T-cell (primary cell): ENCODE data around the gene UVRAG. TPM values are rescaled to one million over a fixed set of nuclear protein-coding genes. Genes with fewer than 3 reads are reported as not detected.
A peak's percentile ranks its signal among the peaks of the same experiment; 100 is the strongest.

Experiments used
- ATAC-seq, 4 experiments: fragments of 200-7000 bp in 3 of 4; fragments of 150-1000 bp in 1 of 4; cut with Tn5 transposase; replicated peaks in 1 of 4; 1 replicate in 3 of 4; 2 replicates in 1 of 4; pipeline ENCODE4 v1.10.0; 2021; ENCODE audit warnings: moderate library complexity in 3 of 4, mild to moderate bottlenecking in 2 of 4, moderate number of reproducible peaks in 1 of 4
- CTCF ChIA-PET, 2 donors: fragments of 300-600 bp; sonication (Branson Sonifier 250); formaldehyde crosslinking; loops; one replicate each; lab custom pipeline; 2022; ENCODE audit warnings: antibody characterized with exemption in 2 of 2; lab: Charles Lee
- POLR2A ChIA-PET, 2 donors: fragments of 300-600 bp; sonication (Branson Sonifier 250); formaldehyde crosslinking; loops; one replicate each; lab custom pipeline; 2022; ENCODE audit warnings: antibody characterized with exemption in 2 of 2; lab: Charles Lee
- DNase-seq, 35 experiments: peaks; one replicate each; pipeline versions ENCODE4 v3.0.0 to v3.0.0-alpha.2; 2013 to 2023
- H3K27ac ChIP-seq: one replicate; pipeline ENCODE4 v1.5.1; 2013; ENCODE audit warnings: low read length
- H3K27me3 ChIP-seq, 2 experiments: replicated peaks in 1 of 2; 1 replicate in 1 of 2; 2 replicates in 1 of 2; pipeline versions ENCODE4 v1.6.1 to v1.7.0; 2013; ENCODE audit warnings: low read length in 1 of 2, mixed read lengths in 1 of 2; ENCODE audit not compliant: control insufficient read depth in 2 of 2, insufficient read depth in 2 of 2; ENCODE audit errors: extremely low read depth in 1 of 2
- H3K36me3 ChIP-seq, 2 donors: 1 replicate in 1 of 2; 2 replicates in 1 of 2; pipeline versions ENCODE4 v1.6.1 to v1.7.0; 2013; ENCODE audit warnings: low read length in 1 of 2; ENCODE audit not compliant: control insufficient read depth in 2 of 2, insufficient read depth in 1 of 2; ENCODE audit errors: extremely low read depth in 1 of 2
- H3K4me1 ChIP-seq, 2 experiments: 1 replicate in 1 of 2; 2 replicates in 1 of 2; pipeline versions ENCODE4 v1.6.1 to v1.7.0; 2013; ENCODE audit warnings: low read length in 2 of 2, mixed read lengths in 1 of 2; ENCODE audit not compliant: insufficient read depth in 2 of 2, control insufficient read depth in 1 of 2; ENCODE audit errors: extremely low read depth in 1 of 2
- H3K4me3 ChIP-seq, 2 donors: 1 replicate in 1 of 2; 2 replicates in 1 of 2; pipeline versions ENCODE4 v1.5.1 to v1.7.0; 2013; ENCODE audit warnings: mild to moderate bottlenecking in 2 of 2, low read length in 1 of 2, moderate library complexity in 1 of 2; ENCODE audit not compliant: control insufficient read depth in 1 of 2; ENCODE audit errors: extremely low read depth in 1 of 2
- H3K9me3 ChIP-seq: 2 replicates; pipeline ENCODE4 v1.7.0; 2013
- H3K27ac Mint-ChIP-seq, 2 donors: one replicate each; pipeline ENCODE4 v1.8.0; 2020 to 2021; ENCODE audit warnings: mild to moderate bottlenecking in 2 of 2, mixed read lengths in 2 of 2
- H3K27me3 Mint-ChIP-seq, 2 donors: one replicate each; pipeline ENCODE4 v1.8.0; 2021 to 2022; ENCODE audit warnings: mixed read lengths in 2 of 2
- H3K36me3 Mint-ChIP-seq: one replicate; pipeline ENCODE4 v1.8.0; 2021; ENCODE audit warnings: mixed read lengths
- H3K4me1 Mint-ChIP-seq, 3 donors: one replicate each; pipeline ENCODE4 v1.8.0; 2020 to 2022; ENCODE audit warnings: mixed read lengths in 3 of 3, mild to moderate bottlenecking in 1 of 3
- H3K4me3 Mint-ChIP-seq, 3 donors: one replicate each; pipeline ENCODE4 v1.8.0; 2020 to 2022; ENCODE audit warnings: mild to moderate bottlenecking in 3 of 3, mixed read lengths in 3 of 3, moderate library complexity in 3 of 3
- H3K9me3 Mint-ChIP-seq, 3 donors: one replicate each; pipeline ENCODE4 v1.8.0; 2020 to 2022; ENCODE audit warnings: mixed read lengths in 3 of 3
- WGBS: methylation state at CpG from one replicate; pipeline ENCODE4 v1.1.5; 2013; ENCODE audit warnings: missing lambda C conversion rate; ENCODE audit not compliant: insufficient coverage; 5-methylcytosine and 5-hydroxymethylcytosine counted together
- total RNA-seq, 35 experiments: library from RNA in 6 of 35; stranded (reverse) in 6 of 35; fragments of 120-200 nt in 1 of 35; gene quantifications; one replicate each; pipeline versions ENCODE4 v1.2.1 to v1.2.4 and lab custom pipeline; 2013 to 2026

The UVRAG gene
- total RNA-seq, 5 donors from 2014 or later (not counting 1 experiment from before 2014, with no cell fraction given), result 22.4 to 32.8 (median 27.6) TPM

GRCh38 chr11:75776546-75776945 is 38.5 kb upstream of the UVRAG start:
- H3K4me3 ChIP-seq, result no peak overlapping the region
- Mint-ChIP-seq H3K9me3 (no peaks in the 10 kb centered on the region), H3K36me3 (no peaks in the 10 kb centered on the region), H3K4me1 (peaks cover 0 to 17% (median 6%) of the 10 kb centered on the region in 3 donors), H3K27ac (no peak overlapping the region), H3K27me3 (no peaks in the 10 kb centered on the region), H3K4me3 (no peak overlapping the region)
- no peak overlapping the region for H3K27ac ChIP-seq
- ATAC-seq, result no peak
- no peaks in the 10 kb centered on the region for H3K36me3 ChIP-seq
- WGBS, result 97% methylated on average over 3 of the region's 4 CpGs
- H3K4me1 ChIP-seq, result peaks cover 0 to 8% of the 10 kb centered on the region in 2 experiments
- no peaks in the 10 kb centered on the region for H3K9me3 ChIP-seq
- no peak for DNase-seq
- ChIA-PET CTCF (no interaction called here), POLR2A (no interaction called here)
- no peaks in the 10 kb centered on the region for H3K27me3 ChIP-seq

- H3K27ac Mint-ChIP-seq, result no peak overlapping the region
- Histone ChIP-seq H3K36me3 (no peaks in the 10 kb centered on the region), H3K4me3 (no peak overlapping the region), H3K4me1 (peaks cover 0 to 8% of the 10 kb centered on the region in 2 experiments), H3K9me3 (no peaks in the 10 kb centered on the region), H3K27ac (no peak overlapping the region), H3K27me3 (no peaks in the 10 kb centered on the region)
- ChIA-PET CTCF (interaction anchor here in 1 of 2 donors (0.5 kb wide), 1 partner anchor 47 kb away, joined by 5 read pairs; no protein-coding TSS in a partner anchor), POLR2A (no interaction called here)
- no peak overlapping the region for H3K4me3 Mint-ChIP-seq
- peaks cover 0 to 17% (median 6%) of the 10 kb centered on the region in 3 donors for H3K4me1 Mint-ChIP-seq
- DNase-seq, result no peak
- H3K36me3 Mint-ChIP-seq, result no peaks in the 10 kb centered on the region
- no peaks in the 10 kb centered on the region for H3K9me3 Mint-ChIP-seq
- ATAC-seq, result peak in 1 of 4 experiments; percentile 41
- 65% methylated on average over 9 of the region's 13 CpGs for WGBS
- no peaks in the 10 kb centered on the region for H3K27me3 Mint-ChIP-seq
These were observed 37.4 kb upstream of the UVRAG start for GRCh38 chr11:75777461-75778110.

- Histone ChIP-seq H3K4me1 (peaks cover 0 to 8% of the 10 kb centered on the region in 2 experiments), H3K4me3 (no peak overlapping the region), H3K9me3 (no peaks in the 10 kb centered on the region), H3K27ac (no peak overlapping the region), H3K36me3 (no peaks in the 10 kb centered on the region), H3K27me3 (no peaks in the 10 kb centered on the region)
- H3K4me3 Mint-ChIP-seq, result no peak overlapping the region
- no peaks in the 10 kb centered on the region for H3K9me3 Mint-ChIP-seq
- no CpG with 5 or more reads among the region's 5 CpGs for WGBS
- H3K27me3 Mint-ChIP-seq, result no peaks in the 10 kb centered on the region
- ChIA-PET POLR2A (interaction anchor here in 1 of 2 donors (0.7 kb wide), 1 partner anchor 189 kb away, joined by 8 read pairs; no protein-coding TSS in a partner anchor), CTCF (no interaction called here)
- no peak for DNase-seq
- no peak overlapping the region for H3K27ac Mint-ChIP-seq
- no peak for ATAC-seq
- peaks cover 0 to 11% (median 6%) of the 10 kb centered on the region in 3 donors for H3K4me1 Mint-ChIP-seq
- no peaks in the 10 kb centered on the region for H3K36me3 Mint-ChIP-seq
These were observed 36.0 kb upstream of the UVRAG start for GRCh38 chr11:75778962-75779361.

- ATAC-seq (peak in 1 of 4 experiments; percentile 36), DNase-seq (no peak)
- Histone ChIP-seq H3K27ac (no peak overlapping the region), H3K36me3 (no peaks in the 10 kb centered on the region), H3K27me3 (no peaks in the 10 kb centered on the region), H3K4me1 (peaks cover 0 to 8% of the 10 kb centered on the region in 2 experiments), H3K4me3 (no peak overlapping the region), H3K9me3 (no peaks in the 10 kb centered on the region)
- Mint-ChIP-seq H3K9me3 (no peaks in the 10 kb centered on the region), H3K27ac (no peak overlapping the region), H3K4me3 (no peak overlapping the region), H3K27me3 (no peaks in the 10 kb centered on the region), H3K36me3 (no peaks in the 10 kb centered on the region), H3K4me1 (peaks cover 0 to 11% (median 6%) of the 10 kb centered on the region in 3 donors)
- no CpG with 5 or more reads among the region's 2 CpGs for WGBS
- POLR2A ChIA-PET, result no interaction called here
- CTCF ChIA-PET, result no interaction called here
These were observed 35.0 kb upstream of the UVRAG start for GRCh38 chr11:75779960-75780359.

GRCh38 chr11:75780888-75781287 is 34.1 kb upstream of the UVRAG start:
- Histone ChIP-seq H3K4me3 (no peak overlapping the region), H3K27ac (no peak overlapping the region), H3K27me3 (no peaks in the 10 kb centered on the region), H3K9me3 (no peaks in the 10 kb centered on the region), H3K4me1 (peaks cover 0 to 8% of the 10 kb centered on the region in 2 experiments), H3K36me3 (no peaks in the 10 kb centered on the region)
- no peak for DNase-seq
- H3K4me3 Mint-ChIP-seq, result no peak overlapping the region
- H3K4me1 Mint-ChIP-seq, result peaks cover 0 to 11% (median 6%) of the 10 kb centered on the region in 3 donors
- H3K27ac Mint-ChIP-seq, result no peak overlapping the region
- 100% methylated on average over 2 of the region's 3 CpGs for WGBS
- no peaks in the 10 kb centered on the region for H3K9me3 Mint-ChIP-seq
- POLR2A ChIA-PET, result no interaction called here
- ATAC-seq, result no peak
- H3K36me3 Mint-ChIP-seq, result no peaks in the 10 kb centered on the region
- no peaks in the 10 kb centered on the region for H3K27me3 Mint-ChIP-seq
- CTCF ChIA-PET, result no interaction called here

- POLR2A ChIA-PET, result no interaction called here
- Mint-ChIP-seq H3K27me3 (no peaks in the 10 kb centered on the region), H3K27ac (no peak overlapping the region), H3K9me3 (no peaks in the 10 kb centered on the region), H3K4me1 (peaks cover 0 to 11% (median 6%) of the 10 kb centered on the region in 3 donors), H3K36me3 (no peaks in the 10 kb centered on the region), H3K4me3 (no peak overlapping the region)
- no peaks in the 10 kb centered on the region for H3K36me3 ChIP-seq
- ATAC-seq (no peak), DNase-seq (no peak)
- H3K27me3 ChIP-seq, result no peaks in the 10 kb centered on the region
- H3K27ac ChIP-seq, result no peak overlapping the region
- no peaks in the 10 kb centered on the region for H3K9me3 ChIP-seq
- WGBS, result 92% methylated on average over 7 of the region's 7 CpGs
- H3K4me1 ChIP-seq, result peaks cover 0 to 8% of the 10 kb centered on the region in 2 experiments
- no peak overlapping the region for H3K4me3 ChIP-seq
- CTCF ChIA-PET, result no interaction called here
These were observed 33.7 kb upstream of the UVRAG start for GRCh38 chr11:75781296-75781695.
